NOMO-1 treated with DMSO at 0.1 percent for 48 hours (cell line): ENCODE measurements around the gene OSBPL5.
"Not testable (repeated sequence)": the region's sequence is repeated elsewhere in the genome, so short reads cannot be mapped to it uniquely, and the experiment has no call there.

Source experiments
- DNase-seq: peaks from one replicate; lab custom pipeline; 2025; ENCODE audit not compliant: unreplicated experiment; lab: John Stamatoyannopoulos, UW

The OSBPL5 gene

DNA sequence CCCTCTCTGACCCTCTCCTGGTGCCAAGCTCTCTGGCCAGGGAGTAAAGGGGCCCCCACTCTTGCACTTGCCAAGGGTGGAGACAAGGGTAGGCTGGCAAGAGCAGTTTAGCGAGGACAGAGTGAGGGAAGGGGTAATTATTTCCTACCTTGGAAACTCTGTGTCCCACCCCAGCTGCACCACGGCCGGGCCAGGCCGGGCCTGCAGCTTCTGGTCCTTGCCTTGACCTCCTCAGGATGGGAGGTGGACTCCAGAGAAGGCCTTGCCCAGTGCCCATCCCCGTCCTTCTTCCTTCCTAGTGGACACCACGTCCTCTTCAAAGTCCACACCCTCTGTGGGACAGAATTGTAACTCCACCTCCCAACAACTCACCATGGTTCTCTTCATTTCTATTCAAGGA, 18.4 kb upstream of the OSBPL5 start:
- DNase-seq = no peak

DNA sequence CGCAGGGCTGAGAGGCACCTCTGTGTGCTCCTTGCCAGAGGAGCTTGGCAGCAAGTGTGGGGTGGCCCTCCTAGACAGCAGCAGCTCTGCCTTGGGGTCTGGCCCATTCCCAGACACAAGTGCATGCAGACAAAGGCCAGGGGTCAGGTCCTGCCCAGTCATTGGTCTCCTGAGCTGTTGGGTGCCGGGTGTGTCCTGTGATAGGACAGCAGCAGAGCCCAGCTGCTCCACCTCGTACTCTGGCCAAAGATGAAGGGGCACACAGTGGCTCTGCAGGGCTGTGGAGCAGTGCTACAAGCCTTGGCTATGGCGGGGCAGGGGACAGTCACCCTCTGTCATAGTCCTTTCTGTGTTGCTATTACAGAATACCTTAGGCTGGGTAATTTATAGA, 17.3 kb upstream of the OSBPL5 start:
- DNase-seq = no peak

DNA sequence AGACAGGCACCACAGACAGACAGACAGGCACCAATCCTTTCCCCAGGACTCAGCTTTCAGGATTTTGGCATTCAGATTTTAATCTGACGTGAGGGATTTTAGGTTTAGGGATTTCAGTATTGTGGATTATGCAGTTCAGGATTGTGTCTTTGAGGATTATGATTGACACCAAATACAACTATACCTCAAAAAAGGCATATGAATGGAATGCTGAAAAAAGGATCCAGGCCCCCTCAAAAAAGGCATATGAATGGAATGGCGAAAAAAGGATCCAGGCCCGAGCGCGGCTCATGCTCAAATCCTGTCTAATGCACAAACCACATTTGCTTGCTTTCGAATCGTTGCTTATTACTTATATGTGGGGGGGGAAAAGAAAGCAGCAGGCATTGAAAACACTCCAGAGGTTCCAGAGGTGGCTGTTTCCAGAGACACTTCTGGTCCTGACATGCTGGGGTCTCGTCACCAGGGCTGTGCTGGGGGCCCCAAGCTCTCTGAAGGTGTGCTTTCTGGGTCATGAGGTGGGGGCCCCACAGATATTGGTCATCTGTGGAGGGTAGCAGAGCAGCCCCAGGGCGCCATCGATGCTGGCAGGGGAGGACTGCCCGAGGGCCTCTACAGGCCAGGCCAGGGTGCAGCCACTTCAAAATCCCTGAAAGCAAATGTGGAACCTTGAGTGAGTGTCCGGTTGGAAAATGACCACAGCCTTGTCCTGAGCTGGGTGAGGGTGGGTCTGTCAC, 16.8 kb upstream of the OSBPL5 start:
- DNase-seq = no peak

DNA sequence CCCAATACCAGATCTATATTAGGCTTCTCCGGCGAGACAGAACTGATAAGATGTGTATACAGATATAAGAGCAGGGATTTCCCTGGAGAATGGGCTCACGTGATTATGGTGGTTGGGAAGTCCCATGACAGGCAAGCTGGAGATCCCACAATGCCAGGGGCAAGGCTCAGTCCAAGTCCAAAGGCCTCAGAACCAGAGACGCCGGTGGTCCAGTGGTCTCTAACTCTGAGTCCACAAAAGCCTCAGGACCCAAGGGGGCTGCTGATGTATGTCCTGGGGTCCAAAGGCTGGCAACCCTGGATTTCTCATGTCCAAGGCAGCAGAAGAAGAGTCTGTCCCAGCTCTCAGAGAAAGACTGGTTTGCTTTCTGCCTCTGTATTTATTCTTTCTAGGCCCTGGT, 15.8 kb upstream of the OSBPL5 start:
- DNase-seq = no peak

DNA sequence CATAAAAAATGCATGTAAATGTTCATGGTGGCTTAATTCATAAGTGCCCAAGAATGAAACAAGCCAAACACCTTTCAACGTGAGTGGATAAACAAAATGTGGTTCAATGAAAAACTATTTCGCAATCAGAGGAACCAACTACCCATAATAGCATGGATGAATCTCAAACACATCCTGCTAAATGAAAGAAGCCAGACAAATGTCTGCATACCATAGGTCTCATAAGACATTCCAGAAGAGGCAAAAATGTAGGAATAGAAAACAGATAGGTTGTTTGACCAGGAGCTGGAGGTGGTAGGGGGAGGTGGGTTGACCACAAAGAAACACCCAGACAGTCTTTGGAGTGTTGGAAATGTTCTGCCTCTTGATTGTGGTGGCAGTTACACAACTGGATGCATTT, 13.2 kb upstream of the OSBPL5 start:
- DNase-seq = no peak

DNA sequence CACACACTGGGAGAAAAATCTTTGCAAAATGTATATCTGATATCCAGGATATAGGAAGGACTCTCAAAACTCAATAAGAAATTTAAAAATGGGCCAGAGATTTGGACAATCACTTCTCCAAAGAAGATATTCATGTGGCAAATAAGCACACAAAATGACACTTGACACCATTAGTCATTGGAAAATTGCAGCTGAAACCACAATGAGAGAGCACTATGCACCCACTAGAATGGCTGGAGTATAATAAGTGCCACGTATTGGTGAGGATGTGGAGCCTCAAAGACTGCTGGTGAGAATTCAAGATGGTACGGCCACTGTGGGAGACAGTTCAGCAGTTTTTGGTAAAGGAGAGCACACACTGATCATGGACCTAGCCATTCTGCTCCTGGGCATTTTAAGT, 12.8 kb upstream of the OSBPL5 start:
- peak; percentile 68 for DNase-seq

DNA sequence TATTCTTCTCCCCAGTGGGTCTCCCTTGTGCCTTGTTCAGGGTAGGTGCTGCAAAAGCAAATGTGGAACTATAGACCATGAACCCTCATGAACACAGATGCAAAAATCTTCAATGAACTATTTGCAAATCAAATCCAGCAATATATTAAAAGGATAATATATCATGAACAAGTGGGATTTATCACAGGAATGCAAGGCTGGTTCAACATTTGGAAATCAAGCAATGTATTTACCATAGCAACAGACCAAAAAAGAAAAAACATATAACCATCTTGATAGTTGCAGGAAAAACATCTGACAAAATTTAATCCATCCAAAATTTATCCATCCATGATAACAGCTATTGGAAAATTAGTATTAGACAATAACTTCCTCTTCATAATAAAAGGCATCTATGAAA, 11.4 kb upstream of the OSBPL5 start:
- no peak for DNase-seq

DNA sequence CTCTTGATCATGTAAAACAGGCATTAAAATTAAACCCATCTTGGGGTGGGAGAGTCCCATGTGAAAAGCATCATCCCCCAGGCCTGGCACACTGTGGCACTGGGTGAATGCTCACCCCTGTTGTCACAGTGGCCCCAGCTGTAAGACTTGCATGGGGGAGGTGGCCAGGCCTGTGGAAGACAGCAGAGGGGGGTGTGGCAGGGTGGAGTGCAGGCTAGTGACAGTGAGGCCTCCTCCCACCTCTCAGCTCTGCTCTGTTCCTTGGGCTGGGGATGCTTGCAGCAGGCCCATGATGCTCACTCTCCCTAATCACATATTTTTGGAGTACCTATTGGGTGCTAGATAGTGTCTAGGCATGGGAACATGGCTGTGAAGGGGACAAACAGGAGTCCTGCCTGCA, 10.1 kb upstream of the OSBPL5 start:
- no peak for DNase-seq

DNA sequence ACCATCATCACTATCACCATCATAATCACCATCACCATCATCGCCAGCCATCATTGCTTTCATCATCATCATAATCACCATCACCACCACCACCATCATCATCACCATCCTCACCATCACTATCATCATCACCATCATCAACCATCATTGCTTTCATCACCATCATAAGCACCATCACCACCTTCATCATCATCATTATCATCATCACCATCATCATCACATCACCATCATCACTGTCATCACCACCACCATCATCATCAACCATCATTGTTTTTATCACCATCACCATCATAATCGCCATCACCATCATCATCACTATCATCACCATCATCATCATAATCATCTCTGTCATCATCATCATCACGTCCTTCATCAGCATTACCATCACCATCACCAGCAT, 9.3 kb upstream of the OSBPL5 start:
- no peak for DNase-seq

DNA sequence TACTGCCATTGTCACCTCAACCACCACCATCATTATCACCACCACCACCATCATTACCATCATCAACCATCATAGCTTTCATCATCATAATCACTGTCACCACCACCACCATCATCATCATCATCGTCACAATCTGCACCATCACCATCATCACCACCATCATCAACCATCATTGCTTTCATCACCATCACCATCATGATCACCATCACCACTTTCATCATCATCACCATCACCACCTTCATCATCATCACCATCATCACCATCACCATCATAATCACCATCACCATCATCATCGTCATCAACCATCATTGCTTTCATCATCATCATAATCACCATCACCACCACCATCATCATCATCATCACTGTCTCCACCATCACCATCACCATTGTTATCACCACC, 8.7 kb upstream of the OSBPL5 start:
- DNase-seq = no peak

DNA sequence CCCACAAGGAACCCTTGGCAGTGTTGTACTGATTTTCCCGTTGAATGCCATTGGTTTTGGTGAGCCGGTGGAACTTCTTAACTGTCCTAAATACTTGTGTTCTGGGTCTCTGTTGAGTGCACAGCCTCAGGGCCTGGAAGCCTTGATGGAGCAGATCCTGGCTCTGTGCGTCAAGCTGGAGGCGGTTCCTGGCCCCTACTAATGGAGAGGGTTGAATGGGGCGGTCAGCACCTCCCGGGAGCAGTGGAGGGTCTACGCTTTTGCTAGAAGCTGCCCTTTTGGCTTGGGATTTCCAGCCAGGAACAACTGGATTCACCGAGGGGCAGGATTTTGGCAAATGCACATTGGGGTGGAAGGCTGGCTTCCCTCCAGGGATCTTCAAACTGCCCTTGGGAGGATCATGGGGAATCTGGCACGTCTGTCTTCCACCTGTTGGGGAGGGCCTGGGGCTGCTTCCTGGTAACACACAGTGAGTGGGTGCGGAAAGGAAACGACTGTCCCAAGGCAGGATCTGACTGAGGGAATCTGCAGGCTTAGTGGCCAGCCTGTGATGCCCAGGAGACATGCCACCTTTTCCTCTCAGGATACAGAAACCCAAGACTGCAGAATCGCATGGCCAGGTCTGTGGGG, 6.9 kb upstream of the OSBPL5 start:
- no peak for DNase-seq

DNA sequence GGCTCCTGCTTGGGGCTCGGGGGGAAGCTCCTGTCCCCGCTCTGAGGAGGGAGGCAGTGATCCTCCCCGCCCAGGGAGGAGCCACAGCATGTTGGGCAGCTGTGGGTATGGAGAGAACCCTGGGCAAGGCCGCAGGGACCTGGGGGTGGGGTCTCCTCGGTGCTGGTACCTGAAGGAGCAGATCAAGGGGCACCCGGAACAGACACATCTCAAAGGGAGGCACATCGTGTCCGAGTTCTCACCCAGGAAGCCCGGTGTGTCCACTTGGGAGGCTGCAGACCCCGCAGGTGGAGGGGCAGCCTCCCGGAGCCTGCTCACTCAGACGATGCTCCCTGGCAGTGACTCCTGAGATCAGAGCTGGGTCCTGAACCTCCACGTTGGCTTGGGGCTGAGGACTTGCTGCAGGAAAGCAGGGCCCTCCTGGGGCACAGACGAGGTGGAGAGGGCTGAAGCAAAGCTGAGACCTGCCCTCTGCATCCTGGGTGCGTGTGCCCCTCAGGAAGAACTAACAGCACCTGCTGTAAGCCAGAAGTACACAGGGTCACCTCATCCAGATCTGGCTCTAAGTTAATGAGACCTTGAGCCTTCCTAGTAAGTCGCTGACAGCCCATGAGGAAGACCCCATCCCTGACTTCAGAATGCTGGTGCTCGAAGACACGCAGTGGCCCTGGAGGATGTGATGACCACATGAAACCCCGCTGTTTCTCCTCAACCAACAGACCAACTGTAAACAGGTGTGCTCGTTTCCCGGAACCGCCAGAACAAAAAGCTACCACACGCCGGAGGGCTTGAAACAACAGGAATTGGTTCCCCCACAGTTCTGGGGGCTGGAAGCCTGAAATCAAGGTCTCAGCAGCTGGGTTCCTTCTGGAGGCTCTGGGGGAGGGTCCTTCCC, 5.9 kb upstream of the OSBPL5 start:
- DNase-seq = no peak

DNA sequence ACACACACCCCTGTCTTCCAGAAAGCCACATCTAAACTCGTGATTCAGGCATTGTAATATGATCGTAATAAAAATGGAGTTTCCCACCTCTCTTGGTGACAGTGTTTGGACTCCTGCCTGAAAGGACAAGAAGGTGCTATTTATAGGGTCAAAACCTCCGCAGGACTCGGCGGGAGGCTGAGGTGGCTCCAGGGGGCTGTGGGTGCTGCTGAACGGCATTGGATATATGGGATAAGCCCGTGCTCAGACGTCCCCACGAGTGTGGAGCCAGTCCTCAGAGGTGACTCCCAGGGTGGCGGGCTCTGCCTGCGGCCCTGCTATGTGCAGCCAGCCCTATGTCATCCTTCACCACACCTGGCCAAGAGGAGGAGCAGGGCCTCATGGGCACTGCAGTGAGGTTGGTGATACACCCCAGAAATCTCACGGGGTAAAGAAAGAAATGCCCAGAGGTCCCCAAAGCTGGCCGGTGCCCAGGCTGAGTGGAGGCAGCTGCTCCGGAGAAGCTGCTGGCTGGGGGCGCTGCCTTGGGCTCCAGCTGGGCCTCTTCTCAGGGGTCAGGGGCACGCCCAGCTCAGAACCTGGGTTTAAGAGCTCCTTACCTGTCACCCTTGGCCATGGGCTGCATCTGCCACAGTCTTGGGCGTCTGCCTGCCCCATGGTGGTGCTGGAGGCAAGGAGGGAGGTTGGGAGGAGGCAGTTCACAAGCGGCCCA, 5.1 kb upstream of the OSBPL5 start:
- DNase-seq = no peak

DNA sequence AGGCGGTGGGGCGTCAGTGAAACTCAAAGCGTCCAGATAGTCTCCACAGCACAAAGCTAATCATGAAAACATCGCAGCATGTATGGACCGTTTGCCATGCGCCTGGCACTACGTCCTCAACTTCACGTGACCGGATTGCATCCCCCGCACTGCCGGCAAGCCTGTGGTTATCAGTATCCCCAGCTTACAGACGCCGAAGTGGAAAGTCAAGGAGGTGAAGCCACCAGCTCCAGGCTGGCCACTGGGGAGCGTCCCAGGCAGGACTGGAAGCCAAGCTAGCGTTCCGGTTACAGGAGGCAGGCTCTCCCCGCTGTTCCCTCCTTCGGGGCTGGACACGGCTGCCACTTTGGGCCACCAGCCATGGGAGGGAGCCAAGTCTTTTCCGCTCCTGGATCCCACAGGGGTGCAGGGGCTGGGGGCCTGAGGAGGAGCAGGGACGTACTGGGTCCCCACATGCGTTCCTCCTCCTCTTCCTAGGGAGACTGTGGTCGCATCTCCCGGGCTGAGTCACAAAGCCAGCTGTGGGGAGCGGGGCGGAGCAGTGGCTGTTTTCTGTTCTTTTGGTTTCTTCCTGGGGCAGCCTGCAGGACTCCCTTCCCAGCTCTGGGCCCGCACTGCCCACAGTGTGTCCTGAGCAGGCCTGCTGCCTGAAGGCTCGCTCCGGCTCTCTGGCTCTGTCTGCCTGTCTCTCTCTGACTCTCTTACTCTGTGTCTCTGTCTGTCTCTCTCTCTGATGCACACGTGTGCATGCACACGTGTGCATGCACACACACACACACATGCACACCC, 4.3 kb upstream of the OSBPL5 start:
- DNase-seq = peak; percentile 22

DNA sequence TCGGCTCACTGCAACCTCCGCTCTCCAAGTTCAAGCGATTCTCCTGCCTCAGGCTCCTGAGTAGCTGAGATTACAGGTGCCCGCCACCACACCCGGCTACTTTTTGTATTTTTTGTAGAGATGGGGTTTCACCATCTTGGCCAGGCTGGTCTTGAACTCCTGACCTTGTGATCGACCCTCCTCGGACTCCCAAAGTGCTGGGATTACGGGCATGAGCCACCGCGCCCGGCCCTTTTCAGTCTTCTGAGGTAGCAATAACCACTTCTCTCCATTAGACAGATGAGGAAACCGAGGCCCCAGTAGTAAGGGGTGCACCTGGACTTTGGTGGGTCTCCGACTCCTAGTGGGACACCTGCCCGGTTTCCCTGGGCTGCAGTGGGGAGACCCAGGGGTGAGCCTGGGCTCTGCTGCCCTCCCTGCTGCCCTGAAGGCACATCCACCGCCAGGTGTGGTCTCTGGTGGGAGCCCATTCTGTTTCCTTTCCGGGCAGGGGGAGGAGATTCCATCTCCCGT, 3.7 kb upstream of the OSBPL5 start:
- not testable (repeated sequence) for DNase-seq

DNA sequence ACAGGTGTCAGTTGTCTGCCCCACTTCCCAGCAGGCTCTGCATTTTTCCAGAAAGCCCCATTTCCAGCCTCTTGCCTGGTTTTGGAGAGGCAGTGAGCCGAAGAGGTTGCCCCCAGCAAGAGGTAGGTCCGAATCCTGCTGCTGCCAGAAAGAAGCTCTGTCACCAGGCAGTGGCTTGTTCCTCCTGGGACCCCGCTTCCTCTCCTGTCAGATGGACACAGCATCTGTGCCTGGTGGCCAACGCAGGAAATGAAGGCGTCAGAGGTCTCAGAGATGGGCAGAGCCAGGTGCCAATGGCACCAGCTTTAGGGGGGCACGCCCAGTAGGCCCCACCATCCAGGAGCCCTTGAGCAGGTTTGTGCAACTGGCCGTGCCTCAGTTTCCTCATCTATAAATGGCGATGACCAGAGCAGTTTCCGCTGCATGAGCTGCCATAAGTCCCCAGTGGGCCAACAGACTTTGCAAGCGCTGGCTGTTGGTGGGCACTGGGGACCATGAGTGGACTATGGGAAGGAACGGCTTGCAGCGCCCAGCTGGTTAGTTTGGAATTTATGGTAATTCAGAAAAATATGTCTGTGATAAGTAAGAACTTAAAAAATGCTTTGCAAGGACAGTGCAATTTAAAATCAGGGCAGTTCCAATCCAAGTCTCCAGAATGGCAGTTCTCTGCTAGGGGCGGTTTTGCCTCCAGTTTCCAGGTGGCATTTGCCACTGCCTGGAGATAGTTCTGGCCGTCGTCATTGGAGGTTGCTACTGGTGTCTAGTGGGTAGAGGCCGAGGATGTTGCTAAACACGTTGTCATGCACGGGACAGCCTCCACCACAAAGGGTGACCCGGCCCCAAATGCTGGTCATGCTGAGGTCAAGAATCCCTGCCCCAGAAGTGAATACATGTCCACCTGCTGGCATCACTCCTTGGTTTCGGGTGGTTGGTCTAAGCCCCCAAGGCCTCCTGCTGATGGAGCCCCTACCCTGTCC, 2.3 kb upstream of the OSBPL5 start:
- DNase-seq = no peak

DNA sequence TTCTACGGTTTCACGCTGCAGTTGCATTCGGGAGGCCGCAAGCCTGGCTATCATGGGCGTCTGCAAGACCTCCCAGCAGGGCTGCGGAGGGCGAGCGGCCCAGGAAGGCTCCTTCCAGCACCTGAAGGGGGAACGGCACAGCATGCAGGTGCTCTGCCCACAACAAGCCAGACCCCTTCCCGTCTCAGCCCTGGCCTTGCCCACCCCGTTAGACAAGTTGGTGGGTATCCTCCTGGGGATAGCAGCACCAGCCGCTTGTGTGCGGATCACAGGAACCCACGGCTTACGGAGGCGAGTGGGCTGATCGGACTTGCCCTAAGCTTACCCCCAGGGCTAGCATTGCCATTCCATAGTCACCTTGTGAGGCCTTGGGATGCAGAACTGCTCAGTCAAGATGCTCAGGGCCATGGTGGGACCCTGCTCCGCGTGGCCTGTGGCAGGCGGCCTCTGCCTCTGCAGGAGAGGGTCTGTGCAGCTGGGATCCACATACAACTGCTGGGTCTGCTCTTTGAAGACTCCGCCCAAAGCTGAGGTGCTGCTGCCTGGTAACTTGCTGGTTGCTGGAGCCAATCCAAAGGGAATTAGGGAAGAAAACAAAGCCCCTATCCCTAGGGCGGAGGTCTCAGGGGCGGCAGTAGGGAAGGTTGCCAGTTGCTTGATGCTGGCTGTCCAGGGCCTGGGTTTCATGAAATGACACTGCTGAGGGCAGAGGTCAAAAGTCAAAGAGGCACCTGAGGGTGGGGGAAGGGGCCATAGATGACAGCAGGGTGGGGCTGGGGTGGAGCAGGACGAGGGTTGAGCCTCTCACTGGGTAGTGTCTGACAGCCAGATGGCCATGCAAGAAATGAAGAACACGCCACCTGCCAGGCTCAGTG, 1.4 kb upstream of the OSBPL5 start:
- DNase-seq = no peak

DNA sequence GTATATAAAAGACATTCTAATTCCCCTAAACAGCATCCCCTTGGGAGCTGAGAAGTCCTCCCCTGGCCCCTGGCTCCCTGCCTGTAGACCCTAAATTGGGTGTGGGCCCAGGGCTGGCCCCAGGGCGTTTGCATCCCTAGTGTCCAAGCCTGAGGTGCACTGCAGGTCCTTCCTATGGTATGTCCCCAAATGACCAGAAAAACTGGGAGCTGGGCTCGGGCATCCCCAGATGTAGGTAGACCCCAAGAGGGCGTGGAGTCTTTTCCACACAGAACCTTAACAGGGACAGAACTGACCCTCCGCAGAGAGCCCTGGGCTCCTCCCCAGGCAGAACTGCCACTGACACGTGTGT, 782 bp upstream of the OSBPL5 start:
- no peak for DNase-seq
